ENCODE results near the gene SRPRB.

SRPRB gene

GRCh38 chr3:133865136-133865855 lies 59.7 kb downstream of the SRPRB start:
- Histone ChIP-seq H3K36me3 (ENCODE audit: control insufficient read depth, insufficient read depth, low read length) (no peaks in the 10 kb centered on the region), H3K27me3 (ENCODE audit: control insufficient read depth, insufficient read depth, low read length, poor library complexity, severe bottlenecking) (no peaks in the 10 kb centered on the region), H3K9me3 (ENCODE audit: control insufficient read depth, low read length) (no peaks in the 10 kb centered on the region), H3K4me1 (ENCODE audit: control insufficient read depth, insufficient read depth, low read length) (peaks cover 5% of the 10 kb centered on the region), H3K4me3 (ENCODE audit: insufficient read depth, low read depth, low read length) (no peak overlapping the region), H3K27ac (ENCODE audit: insufficient read depth, low read depth, low read length, poor library complexity, severe bottlenecking) (no peak overlapping the region)
- whole genome bisulfite sequencing, 2 experiments = 83% methylated on average over 5 of the region's 5 CpGs

GRCh38 chr3:133866141-133866540 lies 60.5 kb downstream of the SRPRB start:
- no peaks in the 10 kb centered on the region for H3K36me3 ChIP-seq (ENCODE audit: control insufficient read depth, insufficient read depth, low read length)
- WGBS, 2 experiments = 93 to 99% methylated on average over 3 of the region's 3 CpGs
- no peak overlapping the region for H3K27ac ChIP-seq (ENCODE audit: insufficient read depth, low read depth, low read length, poor library complexity, severe bottlenecking)
- H3K27me3 ChIP-seq (ENCODE audit: control insufficient read depth, insufficient read depth, low read length, poor library complexity, severe bottlenecking) = no peaks in the 10 kb centered on the region
- H3K4me3 ChIP-seq (ENCODE audit: insufficient read depth, low read depth, low read length) = no peak overlapping the region
- H3K4me1 ChIP-seq (ENCODE audit: control insufficient read depth, insufficient read depth, low read length) = peaks cover 5% of the 10 kb centered on the region
- no peaks in the 10 kb centered on the region for H3K9me3 ChIP-seq (ENCODE audit: control insufficient read depth, low read length)

- H3K27ac ChIP-seq (ENCODE audit: insufficient read depth, low read depth, low read length, poor library complexity, severe bottlenecking) = no peak overlapping the region
- 76 to 79% methylated on average over 8 of the region's 8 CpGs for WGBS, 2 experiments
- no peaks in the 10 kb centered on the region for H3K9me3 ChIP-seq (ENCODE audit: control insufficient read depth, low read length)
- H3K27me3 ChIP-seq (ENCODE audit: control insufficient read depth, insufficient read depth, low read length, poor library complexity, severe bottlenecking) = no peaks in the 10 kb centered on the region
- H3K4me1 ChIP-seq (ENCODE audit: control insufficient read depth, insufficient read depth, low read length) = peaks cover 13% of the 10 kb centered on the region
- H3K36me3 ChIP-seq (ENCODE audit: control insufficient read depth, insufficient read depth, low read length) = no peaks in the 10 kb centered on the region
- H3K4me3 ChIP-seq (ENCODE audit: insufficient read depth, low read depth, low read length) = no peak overlapping the region
Measured at GRCh38 chr3:133868186-133868585, 62.6 kb downstream of the SRPRB start.

GRCh38 chr3:133868758-133869475 lies 63.3 kb downstream of the SRPRB start:
- Histone ChIP-seq H3K4me1 (ENCODE audit: control insufficient read depth, insufficient read depth, low read length) (peaks cover 15% of the 10 kb centered on the region), H3K4me3 (ENCODE audit: insufficient read depth, low read depth, low read length) (no peak overlapping the region), H3K27ac (ENCODE audit: insufficient read depth, low read depth, low read length, poor library complexity, severe bottlenecking) (no peak overlapping the region), H3K27me3 (ENCODE audit: control insufficient read depth, insufficient read depth, low read length, poor library complexity, severe bottlenecking) (no peaks in the 10 kb centered on the region), H3K9me3 (ENCODE audit: control insufficient read depth, low read length) (no peaks in the 10 kb centered on the region), H3K36me3 (ENCODE audit: control insufficient read depth, insufficient read depth, low read length) (no peaks in the 10 kb centered on the region)
- 74 to 78% methylated on average over 7 of the region's 7 CpGs for WGBS, 2 experiments

GRCh38 chr3:133869586-133869985 lies 64.0 kb downstream of the SRPRB start:
- 91 to 92% methylated on average over 6 of the region's 6 CpGs for WGBS, 2 experiments
- H3K9me3 ChIP-seq (ENCODE audit: control insufficient read depth, low read length) = no peaks in the 10 kb centered on the region
- no peaks in the 10 kb centered on the region for H3K27me3 ChIP-seq (ENCODE audit: control insufficient read depth, insufficient read depth, low read length, poor library complexity, severe bottlenecking)
- peaks cover 15% of the 10 kb centered on the region for H3K4me1 ChIP-seq (ENCODE audit: control insufficient read depth, insufficient read depth, low read length)
- H3K4me3 ChIP-seq (ENCODE audit: insufficient read depth, low read depth, low read length) = no peak overlapping the region
- no peaks in the 10 kb centered on the region for H3K36me3 ChIP-seq (ENCODE audit: control insufficient read depth, insufficient read depth, low read length)
- H3K27ac ChIP-seq (ENCODE audit: insufficient read depth, low read depth, low read length, poor library complexity, severe bottlenecking) = no peak overlapping the region

GRCh38 chr3:133870822-133871221 lies 65.2 kb downstream of the SRPRB start:
- Histone ChIP-seq H3K27me3 (ENCODE audit: control insufficient read depth, insufficient read depth, low read length, poor library complexity, severe bottlenecking) (no peaks in the 10 kb centered on the region), H3K9me3 (ENCODE audit: control insufficient read depth, low read length) (no peaks in the 10 kb centered on the region), H3K36me3 (ENCODE audit: control insufficient read depth, insufficient read depth, low read length) (no peaks in the 10 kb centered on the region), H3K4me1 (ENCODE audit: control insufficient read depth, insufficient read depth, low read length) (peaks cover 15% of the 10 kb centered on the region), H3K4me3 (ENCODE audit: insufficient read depth, low read depth, low read length) (no peak overlapping the region), H3K27ac (ENCODE audit: insufficient read depth, low read depth, low read length, poor library complexity, severe bottlenecking) (no peak overlapping the region)
